OCI-LY7 (cell line): ENCODE data around the gene ALPL. TPM values are rescaled to one million over a fixed set of nuclear protein-coding genes. Genes with fewer than 3 reads are reported as not detected.

Source experiments
- BruUV-seq: library from RNA; stranded (reverse); fragments of 400-500 nt; replicated peaks from 2 replicates; lab custom pipeline; 2021; lab: Mats Ljungman, UMichigan
- CTCF ChIA-PET: fragments of 300-600 bp; sonication (Branson Sonifier 250); formaldehyde crosslinking; loops from one replicate; lab custom pipeline; 2022; ENCODE audit warnings: antibody characterized with exemption; ENCODE audit not compliant: unreplicated experiment; lab: Charles Lee
- POLR2A ChIA-PET: fragments of 300-600 bp; sonication (Branson Sonifier 250); formaldehyde crosslinking; loops from one replicate; lab custom pipeline; 2022; ENCODE audit warnings: antibody characterized with exemption; lab: Charles Lee
- DNase-seq: peaks from one replicate; pipeline ENCODE4 v3.0.0-alpha.2; 2015; ENCODE audit warnings: low spot score
- H2AFZ ChIP-seq: fragments of 200-600 bp; sonication (generic), shearing (Covaris generic); 2 replicates; pipeline ENCODE4 v1.6.1; 2014; ENCODE audit warnings: mild to moderate bottlenecking, antibody characterized with exemption, low read length, moderate library complexity
- H3K27ac ChIP-seq: fragments of 200-600 bp; sonication (generic); 2 replicates; pipeline ENCODE4 v1.5.1; 2014; ENCODE audit warnings: mixed run types, low read depth, mild to moderate bottlenecking, moderate library complexity, low read length, inconsistent platforms; ENCODE audit not compliant: poor library complexity, severe bottlenecking
- H3K36me3 ChIP-seq: fragments of 200-600 bp; sonication (generic); 2 replicates; pipeline ENCODE4 v1.6.1; 2014; ENCODE audit warnings: mild to moderate bottlenecking, antibody characterized with exemption, low read length, moderate library complexity, mixed read lengths; ENCODE audit not compliant: insufficient read depth
- H3K4me1 ChIP-seq: fragments of 200-600 bp; sonication (generic); 2 replicates; pipeline ENCODE4 v1.5.1; 2014; ENCODE audit warnings: mild to moderate bottlenecking, low read length; ENCODE audit not compliant: insufficient read depth, poor library complexity, severe bottlenecking
- H3K4me2 ChIP-seq: fragments of 200-600 bp; sonication (generic); 2 replicates; pipeline ENCODE4 v1.6.1; 2014; ENCODE audit warnings: mild to moderate bottlenecking, low read length
- H3K4me3 ChIP-seq: fragments of 200-600 bp; sonication (generic); 2 replicates; pipeline ENCODE4 v1.5.1; 2014; ENCODE audit warnings: mild to moderate bottlenecking, low read depth, low read length; ENCODE audit not compliant: poor library complexity, severe bottlenecking
- H3K79me2 ChIP-seq: fragments of 200-600 bp; sonication (generic); 2 replicates; pipeline ENCODE4 v1.6.1; 2016; ENCODE audit warnings: low read depth, mild to moderate bottlenecking, low read length, moderate library complexity, mixed read lengths; ENCODE audit not compliant: insufficient read depth
- H3K9me2 ChIP-seq: fragments of 200-600 bp; sonication (generic); 2 replicates; pipeline ENCODE4 v1.6.1; 2016; ENCODE audit warnings: mild to moderate bottlenecking, low read length, mixed read lengths; ENCODE audit not compliant: insufficient read depth
- H3K9me3 ChIP-seq: fragments of 200-600 bp; sonication (generic); 2 replicates; pipeline ENCODE4 v1.6.1; 2014; ENCODE audit warnings: mild to moderate bottlenecking, mixed run types, low read length, mixed read lengths
- H4K20me1 ChIP-seq: fragments of 200-600 bp; sonication (generic); 2 replicates; pipeline ENCODE4 v1.6.1; 2014; ENCODE audit warnings: mild to moderate bottlenecking, antibody characterized with exemption, low read length, moderate library complexity, mixed read lengths; ENCODE audit not compliant: insufficient read depth
- EZH2phosphoT487 ChIP-seq: fragments of 200-600 bp; sonication (generic); IDR thresholded peaks from 2 replicates; pipeline ENCODE4 v1.6.1; 2018; ENCODE audit warnings: low read depth, borderline replicate concordance, mild to moderate bottlenecking, mixed run types, antibody characterized with exemption, low read length, moderate library complexity, mixed read lengths
- intact Hi-C: fragments of 100-400 bp; cut with micrococcal nuclease; formaldehyde crosslinking; loops from one replicate; pipeline ENCODE4 v1.10.0; 2022; ENCODE audit not compliant: unreplicated experiment
- total RNA-seq, 2 experiments: library from RNA; depleted of rRNA in 1 of 2; stranded (reverse); fragments of >200 nt in 1 of 2; shearing (Covaris generic) in 1 of 2; gene quantifications; 2 replicates each; pipeline ENCODE4 v1.2.3, GENCODE V29; 2014 to 2022
- TF ChIP-seq, protein P1 (sequence below): fragments of 200-600 bp; sonication (generic); conservative IDR thresholded peaks from 2 replicates; pipeline ENCODE4 v1.5.1; 2014; ENCODE audit warnings: mild to moderate bottlenecking, antibody characterized with exemption, low read length, moderate library complexity, mixed read lengths

The ALPL gene
- total RNA-seq, 2 experiments from 2014 or later, result not detected

DNA sequence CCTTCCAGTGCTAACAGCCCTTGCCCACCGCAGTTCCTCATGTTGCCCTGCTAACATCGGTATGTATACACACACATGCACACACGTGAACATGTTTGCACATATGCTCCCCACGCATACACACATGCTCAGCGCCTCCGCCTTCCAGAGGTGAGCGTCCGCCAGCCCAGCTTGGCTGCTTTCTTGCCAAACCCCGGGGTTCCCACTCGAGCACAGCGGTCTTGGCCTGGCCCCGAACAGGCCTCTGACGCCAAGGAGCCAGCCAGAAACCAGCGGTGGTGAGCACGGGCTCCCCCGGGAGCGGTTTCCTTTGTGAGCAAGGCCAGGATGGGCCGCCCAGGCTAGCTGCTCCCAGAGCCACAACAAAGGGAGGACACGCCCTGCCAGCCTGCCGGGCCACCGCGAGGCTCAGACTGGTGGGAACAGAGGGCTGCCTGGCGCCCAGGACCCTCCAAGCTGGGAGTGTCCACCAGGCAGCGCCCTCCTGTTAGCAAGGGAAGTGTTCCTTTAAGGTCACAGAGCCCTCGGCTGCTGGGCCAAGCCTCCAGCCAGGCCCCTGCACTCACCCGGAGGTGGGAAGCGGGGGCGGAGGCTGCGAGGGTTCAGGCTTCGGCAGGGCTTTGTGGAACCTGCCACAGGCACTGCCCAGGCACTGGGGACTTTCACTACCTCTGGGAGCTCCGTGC, 65.4 kb downstream of the ALPL start:
- no peaks in the 10 kb centered on the region for H3K9me2 ChIP-seq
- intact Hi-C loops, result loop anchor here (10.0 kb wide), 3 partner anchors 70 to 340 kb away; partner anchors contain the start of gene ALPL
- DNase-seq, result no peak
- TF ChIP-seq, protein P1, sequence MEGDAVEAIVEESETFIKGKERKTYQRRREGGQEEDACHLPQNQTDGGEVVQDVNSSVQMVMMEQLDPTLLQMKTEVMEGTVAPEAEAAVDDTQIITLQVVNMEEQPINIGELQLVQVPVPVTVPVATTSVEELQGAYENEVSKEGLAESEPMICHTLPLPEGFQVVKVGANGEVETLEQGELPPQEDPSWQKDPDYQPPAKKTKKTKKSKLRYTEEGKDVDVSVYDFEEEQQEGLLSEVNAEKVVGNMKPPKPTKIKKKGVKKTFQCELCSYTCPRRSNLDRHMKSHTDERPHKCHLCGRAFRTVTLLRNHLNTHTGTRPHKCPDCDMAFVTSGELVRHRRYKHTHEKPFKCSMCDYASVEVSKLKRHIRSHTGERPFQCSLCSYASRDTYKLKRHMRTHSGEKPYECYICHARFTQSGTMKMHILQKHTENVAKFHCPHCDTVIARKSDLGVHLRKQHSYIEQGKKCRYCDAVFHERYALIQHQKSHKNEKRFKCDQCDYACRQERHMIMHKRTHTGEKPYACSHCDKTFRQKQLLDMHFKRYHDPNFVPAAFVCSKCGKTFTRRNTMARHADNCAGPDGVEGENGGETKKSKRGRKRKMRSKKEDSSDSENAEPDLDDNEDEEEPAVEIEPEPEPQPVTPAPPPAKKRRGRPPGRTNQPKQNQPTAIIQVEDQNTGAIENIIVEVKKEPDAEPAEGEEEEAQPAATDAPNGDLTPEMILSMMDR, result no peak; the same call in 1 of the 2 replicates
- TF ChIP-seq EZH2phosphoT487, result no peak
- H3K27ac ChIP-seq, result no peak overlapping the region
- H3K9me3 ChIP-seq, result no peaks in the 10 kb centered on the region
- BruUV-seq, result no TSS peak
- ChIA-PET CTCF (interaction anchor here (0.5 kb wide), 1 partner anchor 1027 kb away, joined by 3 read pairs; no protein-coding TSS in a partner anchor), POLR2A (no interaction called here)
- no peak overlapping the region for H2AFZ ChIP-seq
- H3K4me2 ChIP-seq, result no peak overlapping the region
- H4K20me1 ChIP-seq, result no peaks in the 10 kb centered on the region
- H3K4me1 ChIP-seq, result no peaks in the 10 kb centered on the region
- H3K79me2 ChIP-seq, result no peaks in the 10 kb centered on the region
- no peak overlapping the region for H3K4me3 ChIP-seq
- no peaks in the 10 kb centered on the region for H3K36me3 ChIP-seq

DNA sequence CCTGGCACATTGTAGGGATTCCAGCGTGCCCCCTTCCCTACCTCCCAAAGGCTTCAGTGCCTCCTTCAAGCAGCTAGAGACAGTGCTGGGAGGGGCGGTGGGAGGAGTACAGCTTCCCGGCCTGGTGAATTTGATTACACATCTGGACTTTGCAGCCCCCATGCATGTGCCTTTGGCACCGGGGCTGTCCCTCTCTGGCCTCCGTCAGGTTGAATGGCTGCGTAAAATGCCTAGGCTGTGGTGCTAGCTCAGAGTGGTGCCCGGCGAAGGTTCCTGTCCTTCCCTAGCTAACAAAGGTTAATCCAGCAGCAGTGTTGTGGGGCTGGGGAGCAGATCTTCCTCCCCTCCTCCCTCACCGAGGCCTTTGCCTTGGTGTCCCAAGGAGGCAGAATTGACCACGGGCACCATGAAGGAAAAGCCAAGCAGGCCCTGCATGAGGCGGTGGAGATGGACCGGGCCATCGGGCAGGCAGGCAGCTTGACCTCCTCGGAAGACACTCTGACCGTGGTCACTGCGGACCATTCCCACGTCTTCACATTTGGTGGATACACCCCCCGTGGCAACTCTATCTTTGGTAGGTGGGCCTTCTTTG, 66.2 kb downstream of the ALPL start:
- intact Hi-C loops, result loop anchor here (10.0 kb wide), 3 partner anchors 71 to 341 kb away; partner anchors contain the start of gene ALPL

More for the DNA sequence above, 66.2 kb downstream of the ALPL start:
- CTCF ChIA-PET, result no interaction called here
- POLR2A ChIA-PET, result no interaction called here
- no peaks in the 10 kb centered on the region for H3K9me3 ChIP-seq
- H3K27ac ChIP-seq, result no peak overlapping the region
- H3K4me1 ChIP-seq, result no peaks in the 10 kb centered on the region
- no TSS peak for BruUV-seq
- no peak for DNase-seq
- H3K4me3 ChIP-seq, result no peak overlapping the region
- H3K36me3 ChIP-seq, result no peaks in the 10 kb centered on the region
- H3K79me2 ChIP-seq, result no peaks in the 10 kb centered on the region
- no peaks in the 10 kb centered on the region for H3K9me2 ChIP-seq
- TF ChIP-seq, protein P1, result no peak
- TF ChIP-seq EZH2phosphoT487, result no peak
- H4K20me1 ChIP-seq, result no peaks in the 10 kb centered on the region
- no peak overlapping the region for H2AFZ ChIP-seq
- no peak overlapping the region for H3K4me2 ChIP-seq
